HepG2 (cell line): Measurements from ENCODE around the gene PEX11A. TPM values are rescaled to one million over a fixed set of nuclear protein-coding genes. Genes with fewer than 3 reads are reported as not detected.

ENCODE experiments used
- AKAP8 ChIP-seq: sonication (generic); formaldehyde crosslinking; IDR thresholded peaks from 2 replicates; pipeline ENCODE4 v1.5.1; 2020; ENCODE audit warnings: mild to moderate bottlenecking, missing genetic modification reagents
- ARNT ChIP-seq: fragments of 450-650 bp; IDR thresholded peaks from 2 replicates; pipeline ENCODE4 v1.6.1; 2017
- CBFB ChIP-seq: sonication (generic); formaldehyde crosslinking; IDR thresholded peaks from 2 replicates; pipeline ENCODE4 v1.4.0; 2020; ENCODE audit warnings: missing genetic modification reagents
- DNMT3B ChIP-seq: conservative IDR thresholded peaks from 2 replicates; pipeline ENCODE4 v1.6.1; 2016; ENCODE audit warnings: missing biosample characterization, control low read depth
- FOXM1 ChIP-seq: sonication (generic); formaldehyde crosslinking; IDR thresholded peaks from 2 replicates; pipeline ENCODE4 v1.5.0; 2020; ENCODE audit warnings: missing genetic modification reagents
- HNRNPUL1 ChIP-seq: fragments of 200-400 bp; formaldehyde crosslinking; IDR thresholded peaks from 2 replicates; pipeline ENCODE4 v1.6.1; 2017; ENCODE audit warnings: low read depth, mild to moderate bottlenecking, low read length, moderate library complexity
- NAIF1 ChIP-seq: sonication (generic); formaldehyde crosslinking; IDR thresholded peaks from 2 replicates; pipeline ENCODE4 v1.5.0; 2020; ENCODE audit warnings: mild to moderate bottlenecking, missing genetic modification reagents, borderline replicate concordance
- PHF8 ChIP-seq: sonication (generic); formaldehyde crosslinking; IDR thresholded peaks from 2 replicates; pipeline ENCODE4 v1.5.0; 2020; ENCODE audit warnings: missing genetic modification reagents
- POLR2AphosphoS2 ChIP-seq: IDR thresholded peaks from 2 replicates; pipeline ENCODE4 v1.6.1; 2011; ENCODE audit warnings: low read depth, low read length, improper control_type of control experiment
- POLR2AphosphoS5 ChIP-seq: IDR thresholded peaks from 2 replicates; pipeline ENCODE4 v1.6.1; 2012; ENCODE audit warnings: low read depth, low read length
- RFXAP ChIP-seq: sonication (generic); formaldehyde crosslinking; IDR thresholded peaks from 2 replicates; pipeline ENCODE4 v1.4.0; 2020; ENCODE audit warnings: missing genetic modification reagents, borderline replicate concordance
- SNAPC2 ChIP-seq: sonication (generic); formaldehyde crosslinking; IDR thresholded peaks from 2 replicates; pipeline ENCODE4 v1.8.1; 2022; ENCODE audit warnings: mild to moderate bottlenecking, missing genetic modification reagents
- TBP ChIP-seq: sonication (generic); formaldehyde crosslinking; IDR thresholded peaks from 2 replicates; pipeline ENCODE4 v1.5.0; 2020; ENCODE audit warnings: missing genetic modification reagents
- ZNF460 ChIP-seq: sonication (generic); formaldehyde crosslinking; IDR thresholded peaks from 2 replicates; pipeline ENCODE4 v1.5.1; 2020; ENCODE audit warnings: missing genetic modification reagents, mild to moderate bottlenecking, borderline replicate concordance
- ZNF546 ChIP-seq: sonication (generic); formaldehyde crosslinking; conservative IDR thresholded peaks from 2 replicates; pipeline ENCODE4 v1.8.1; 2023; ENCODE audit warnings: mild to moderate bottlenecking, missing genetic modification reagents
- ZNF674 ChIP-seq: sonication (generic); formaldehyde crosslinking; IDR thresholded peaks from 2 replicates; pipeline ENCODE4 v1.5.0; 2020; ENCODE audit warnings: low read depth, mild to moderate bottlenecking, missing genetic modification reagents
- ZNF781 ChIP-seq: sonication (generic); formaldehyde crosslinking; IDR thresholded peaks from 2 replicates; pipeline ENCODE4 v1.5.1; 2020; ENCODE audit warnings: borderline replicate concordance, mild to moderate bottlenecking, missing genetic modification reagents; ENCODE audit errors: not compliant biosample characterization
- ZNF790 ChIP-seq: sonication (generic); formaldehyde crosslinking; IDR thresholded peaks from 2 replicates; pipeline ENCODE4 v1.8.0; 2022; ENCODE audit warnings: missing genetic modification reagents, mild to moderate bottlenecking, borderline replicate concordance
- ZNF883 ChIP-seq: sonication (generic); formaldehyde crosslinking; IDR thresholded peaks from 2 replicates; pipeline ENCODE4 v1.5.1; 2020; ENCODE audit warnings: mild to moderate bottlenecking, missing genetic modification reagents; ENCODE audit errors: not compliant biosample characterization
- polyA plus RNA-seq, 8 experiments: library from polyadenylated mRNA; depleted of rRNA in 3 of 8; stranded (reverse) in 7 of 8; unstranded in 1 of 8; fragments of >200 nt; fragmentation: Illumina TruSeq in 4 of 8; extraction: Trizol in 4 of 8; gene quantifications; 2 replicates each; pipeline versions ENCODE4 v1.2.1 to v1.2.3, GENCODE V29; 2011 to 2016; ENCODE audit warnings: low read depth in 4 of 8, missing spikeins in 1 of 8, mixed read lengths in 1 of 8; ENCODE audit not compliant: insufficient read depth in 1 of 8
- total RNA-seq, 5 experiments: library from RNA; depleted of rRNA; stranded (reverse); fragments of >200 nt; fragmentation: Illumina TruSeq; extraction: Trizol; gene quantifications; 2 replicates each; pipeline ENCODE4 v1.2.3, GENCODE V29; 2016; ENCODE audit warnings: low read depth in 1 of 5
- TF ChIP-seq, protein P1 (sequence below), 2 experiments: sonication (generic) in 1 of 2; formaldehyde crosslinking in 1 of 2; IDR thresholded peaks; 2 replicates each; pipeline versions ENCODE4 v1.6.1 to v1.9.0; 2014 to 2022; ENCODE audit warnings: antibody characterized with exemption in 1 of 2, borderline replicate concordance in 1 of 2, inconsistent platforms in 1 of 2, low read depth in 1 of 2, missing genetic modification reagents in 1 of 2
- TF ChIP-seq, protein P2 (sequence below): sonication (generic); formaldehyde crosslinking; IDR thresholded peaks from 2 replicates; pipeline ENCODE4 v1.4.0; 2020; ENCODE audit warnings: missing genetic modification reagents, borderline replicate concordance
- TF ChIP-seq, protein P3 (sequence below): sonication (generic); formaldehyde crosslinking; IDR thresholded peaks from 2 replicates; pipeline ENCODE4 v1.5.0; 2020; ENCODE audit warnings: missing genetic modification reagents

Gene PEX11A
- total and polyA plus RNA-seq, 2 of the 13 experiments (the other 11 are each of a cell fraction or from before 2014, with no cell fraction given), result 9.9 to 15.1 TPM

DNA sequence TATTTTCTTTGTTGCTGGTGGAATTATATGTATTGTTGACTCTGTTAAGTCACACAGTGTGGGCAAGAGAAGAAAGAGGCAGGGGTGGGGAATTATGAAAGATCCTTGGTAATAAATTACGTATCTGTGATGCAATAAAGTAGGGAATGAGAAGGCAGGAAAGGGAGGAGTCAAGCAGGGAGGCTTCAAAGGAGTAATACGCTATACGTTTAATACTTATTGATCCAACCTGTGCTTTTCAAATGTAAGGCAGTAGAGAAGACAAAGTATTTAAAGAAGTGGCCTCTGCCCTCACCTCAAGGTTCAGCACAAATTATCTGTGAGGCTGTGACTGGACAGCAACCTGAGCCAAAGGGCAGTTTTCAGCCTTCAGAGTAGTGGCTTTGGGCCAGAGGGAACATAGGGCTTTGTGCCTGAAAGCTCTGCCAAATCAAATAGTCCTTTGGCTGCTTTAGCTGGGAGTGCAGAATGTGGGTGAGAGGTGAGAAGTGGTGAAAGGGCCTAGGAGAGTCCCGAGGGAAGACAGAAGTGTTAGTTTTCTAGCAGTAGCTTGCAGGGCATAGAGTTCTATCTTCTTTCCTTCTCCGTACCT lies 10.2 kb downstream of the PEX11A start (continued):
- TF ChIP-seq, protein P1, sequence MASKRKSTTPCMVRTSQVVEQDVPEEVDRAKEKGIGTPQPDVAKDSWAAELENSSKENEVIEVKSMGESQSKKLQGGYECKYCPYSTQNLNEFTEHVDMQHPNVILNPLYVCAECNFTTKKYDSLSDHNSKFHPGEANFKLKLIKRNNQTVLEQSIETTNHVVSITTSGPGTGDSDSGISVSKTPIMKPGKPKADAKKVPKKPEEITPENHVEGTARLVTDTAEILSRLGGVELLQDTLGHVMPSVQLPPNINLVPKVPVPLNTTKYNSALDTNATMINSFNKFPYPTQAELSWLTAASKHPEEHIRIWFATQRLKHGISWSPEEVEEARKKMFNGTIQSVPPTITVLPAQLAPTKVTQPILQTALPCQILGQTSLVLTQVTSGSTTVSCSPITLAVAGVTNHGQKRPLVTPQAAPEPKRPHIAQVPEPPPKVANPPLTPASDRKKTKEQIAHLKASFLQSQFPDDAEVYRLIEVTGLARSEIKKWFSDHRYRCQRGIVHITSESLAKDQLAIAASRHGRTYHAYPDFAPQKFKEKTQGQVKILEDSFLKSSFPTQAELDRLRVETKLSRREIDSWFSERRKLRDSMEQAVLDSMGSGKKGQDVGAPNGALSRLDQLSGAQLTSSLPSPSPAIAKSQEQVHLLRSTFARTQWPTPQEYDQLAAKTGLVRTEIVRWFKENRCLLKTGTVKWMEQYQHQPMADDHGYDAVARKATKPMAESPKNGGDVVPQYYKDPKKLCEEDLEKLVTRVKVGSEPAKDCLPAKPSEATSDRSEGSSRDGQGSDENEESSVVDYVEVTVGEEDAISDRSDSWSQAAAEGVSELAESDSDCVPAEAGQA (IDR thresholded peaks at IDR 0.05; ENCODE audit: low read depth), result peak; percentile 74; the same call in 1 of the 2 replicates
- TF ChIP-seq, protein P1 (CRISPR knock-in tag; IDR thresholded peaks at IDR 0.05; ENCODE audit: borderline replicate concordance), result no peak
- TF ChIP-seq RFXAP (CRISPR knock-in tag), result no peak
- no peak for TF ChIP-seq AKAP8 (CRISPR knock-in tag)
- no peak for TF ChIP-seq ARNT
- TF ChIP-seq ZNF546, result no peak
- no peak for TF ChIP-seq POLR2AphosphoS2
- TF ChIP-seq PHF8 (CRISPR knock-in tag), result 0 out of 2 replicates have a peak, but pooled peaks have one; percentile 26
- TF ChIP-seq ZNF883 (CRISPR knock-in tag), result no peak
- TF ChIP-seq HNRNPUL1, result no peak
- no peak for TF ChIP-seq DNMT3B (CRISPR knock-in tag)
- TF ChIP-seq ZNF790 (CRISPR knock-in tag), result no peak
- TF ChIP-seq NAIF1, result no peak
- no peak for TF ChIP-seq TBP (CRISPR knock-in tag)
- no peak for TF ChIP-seq CBFB (CRISPR knock-in tag)
- TF ChIP-seq POLR2AphosphoS5, result no peak
- no peak for TF ChIP-seq ZNF674 (CRISPR knock-in tag)
- TF ChIP-seq, protein P2, sequence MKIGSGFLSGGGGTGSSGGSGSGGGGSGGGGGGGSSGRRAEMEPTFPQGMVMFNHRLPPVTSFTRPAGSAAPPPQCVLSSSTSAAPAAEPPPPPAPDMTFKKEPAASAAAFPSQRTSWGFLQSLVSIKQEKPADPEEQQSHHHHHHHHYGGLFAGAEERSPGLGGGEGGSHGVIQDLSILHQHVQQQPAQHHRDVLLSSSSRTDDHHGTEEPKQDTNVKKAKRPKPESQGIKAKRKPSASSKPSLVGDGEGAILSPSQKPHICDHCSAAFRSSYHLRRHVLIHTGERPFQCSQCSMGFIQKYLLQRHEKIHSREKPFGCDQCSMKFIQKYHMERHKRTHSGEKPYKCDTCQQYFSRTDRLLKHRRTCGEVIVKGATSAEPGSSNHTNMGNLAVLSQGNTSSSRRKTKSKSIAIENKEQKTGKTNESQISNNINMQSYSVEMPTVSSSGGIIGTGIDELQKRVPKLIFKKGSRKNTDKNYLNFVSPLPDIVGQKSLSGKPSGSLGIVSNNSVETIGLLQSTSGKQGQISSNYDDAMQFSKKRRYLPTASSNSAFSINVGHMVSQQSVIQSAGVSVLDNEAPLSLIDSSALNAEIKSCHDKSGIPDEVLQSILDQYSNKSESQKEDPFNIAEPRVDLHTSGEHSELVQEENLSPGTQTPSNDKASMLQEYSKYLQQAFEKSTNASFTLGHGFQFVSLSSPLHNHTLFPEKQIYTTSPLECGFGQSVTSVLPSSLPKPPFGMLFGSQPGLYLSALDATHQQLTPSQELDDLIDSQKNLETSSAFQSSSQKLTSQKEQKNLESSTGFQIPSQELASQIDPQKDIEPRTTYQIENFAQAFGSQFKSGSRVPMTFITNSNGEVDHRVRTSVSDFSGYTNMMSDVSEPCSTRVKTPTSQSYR (CRISPR knock-in tag), result no peak
- no peak for TF ChIP-seq ZNF460
- TF ChIP-seq, protein P3, sequence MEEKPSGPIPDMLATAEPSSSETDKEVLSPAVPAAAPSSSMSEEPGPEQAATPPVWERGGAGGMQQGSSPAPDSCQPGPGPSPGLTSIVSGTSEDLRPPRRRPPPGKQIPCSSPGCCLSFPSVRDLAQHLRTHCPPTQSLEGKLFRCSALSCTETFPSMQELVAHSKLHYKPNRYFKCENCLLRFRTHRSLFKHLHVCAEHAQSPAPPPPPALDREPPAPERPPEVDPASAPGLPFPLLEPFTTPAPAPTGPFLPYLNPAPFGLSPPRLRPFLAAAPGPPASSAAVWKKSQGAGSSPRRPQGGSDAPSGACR (CRISPR knock-in tag), result no peak
- no peak for TF ChIP-seq SNAPC2 (CRISPR knock-in tag)
- no peak for TF ChIP-seq FOXM1 (CRISPR knock-in tag)
- no peak for TF ChIP-seq ZNF781 (CRISPR knock-in tag)
